Amygdala (tissue), 56 donors: ENCODE results near the gene CDC42EP1.
A peak's percentile ranks its signal among the peaks of the same experiment; 100 is the strongest.
"Not testable (repeated sequence)": the region's sequence is repeated elsewhere in the genome, so short reads cannot be mapped to it uniquely, and the experiment has no call there.

Experiments used
- DNase-seq, 56 donors: peaks; one replicate each; lab custom pipeline; 2025; lab: John Stamatoyannopoulos, UW

Gene CDC42EP1

GRCh38 chr22:37529652-37530345 lies 30.5 kb upstream of the CDC42EP1 start:
- no peak for DNase-seq

GRCh38 chr22:37533995-37534394 lies 26.3 kb upstream of the CDC42EP1 start:
- DNase-seq = peak in 13 of 56 donors; percentile 4 to 71 (median 28)

GRCh38 chr22:37534445-37534844 lies 25.8 kb upstream of the CDC42EP1 start:
- no peak for DNase-seq

- DNase-seq = no peak
Observed at GRCh38 chr22:37535159-37535558, 25.1 kb upstream of the CDC42EP1 start.

- peak in 55 of 56 donors; percentile 44 to 95 (median 84) for DNase-seq
Observed at GRCh38 chr22:37538590-37539357, 21.5 kb upstream of the CDC42EP1 start.

GRCh38 chr22:37539790-37540189 lies 20.5 kb upstream of the CDC42EP1 start:
- DNase-seq = not testable (repeated sequence)

- not testable (repeated sequence) for DNase-seq
Observed at GRCh38 chr22:37542416-37542815, 17.9 kb upstream of the CDC42EP1 start.

- no peak for DNase-seq
Observed at GRCh38 chr22:37542959-37543358, 17.3 kb upstream of the CDC42EP1 start.

- DNase-seq = peak in 24 of 56 donors; percentile 11 to 69 (median 30)
Observed at GRCh38 chr22:37544955-37545702, 15.2 kb upstream of the CDC42EP1 start.

GRCh38 chr22:37545703-37546436 lies 14.4 kb upstream of the CDC42EP1 start:
- DNase-seq = peak in 14 of 56 donors; percentile 12 to 74 (median 30)

GRCh38 chr22:37546437-37547250 lies 13.6 kb upstream of the CDC42EP1 start:
- peak in 41 of 56 donors; percentile 26 to 84 (median 56) for DNase-seq

- peak in 4 of 56 donors; percentile 26 to 68 (median 59) for DNase-seq
Observed at GRCh38 chr22:37547251-37547741, 13.0 kb upstream of the CDC42EP1 start.

GRCh38 chr22:37549704-37550059 lies 10.6 kb upstream of the CDC42EP1 start:
- DNase-seq = peak in 52 of 56 donors; percentile 38 to 92 (median 72)

GRCh38 chr22:37550921-37551320 lies 9.4 kb upstream of the CDC42EP1 start:
- not testable (repeated sequence) for DNase-seq

GRCh38 chr22:37551981-37552380 lies 8.3 kb upstream of the CDC42EP1 start:
- no peak for DNase-seq

- no peak for DNase-seq
Observed at GRCh38 chr22:37552524-37553163, 7.6 kb upstream of the CDC42EP1 start.

- no peak for DNase-seq
Observed at GRCh38 chr22:37553725-37554124, 6.6 kb upstream of the CDC42EP1 start.

- DNase-seq = no peak
Observed at GRCh38 chr22:37555029-37555428, 5.3 kb upstream of the CDC42EP1 start.

- no peak for DNase-seq
Observed at GRCh38 chr22:37556710-37557109, 3.6 kb upstream of the CDC42EP1 start.
